Sigmoid colon (tissue), 4 donors: Measurements from ENCODE around the gene CLIP4.

Experiments
- POLR2A ChIP-seq, 2 donors: fragments of 450-650 bp; IDR thresholded peaks; one replicate each; pipeline ENCODE4 v1.6.1; 2016; ENCODE audit warnings: antibody characterized with exemption in 2 of 2, mild to moderate bottlenecking in 2 of 2, moderate library complexity in 2 of 2
- POLR2AphosphoS5 ChIP-seq, 4 donors: sonication (generic); formaldehyde crosslinking; IDR thresholded peaks; one replicate each; pipeline ENCODE4 v1.6.1; 2017; ENCODE audit warnings: antibody characterized with exemption in 4 of 4
- TF ChIP-seq, protein P1 (sequence below), 4 experiments: fragments of 450-650 bp in 3 of 4; fragments of 200-600 bp in 1 of 4; IDR thresholded peaks; one replicate each; pipeline ENCODE4 v1.5.1; 2016 to 2019; ENCODE audit warnings: antibody characterized with exemption in 4 of 4, mild to moderate bottlenecking in 3 of 4, moderate library complexity in 2 of 4

DNA sequence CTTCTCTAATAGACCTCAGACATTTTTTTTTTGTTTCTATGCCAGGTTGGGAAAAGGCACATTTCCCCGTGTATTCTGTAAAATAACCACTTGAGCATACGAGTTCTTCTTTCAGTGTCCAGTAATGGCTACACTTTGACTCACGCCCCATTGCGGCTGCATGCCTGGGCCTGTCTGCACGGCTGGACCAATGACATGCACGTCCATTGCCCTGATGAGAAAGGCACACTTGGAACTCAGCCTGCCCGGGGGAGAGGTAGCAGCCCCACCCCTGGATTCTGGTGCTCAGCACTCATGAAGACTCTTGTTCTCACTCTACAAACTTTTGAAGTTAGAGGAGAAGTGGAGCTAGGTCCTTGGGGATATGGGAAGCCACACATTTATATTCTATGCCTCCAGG lies 46.7 kb upstream of the CLIP4 start:
- TF ChIP-seq, protein P1, sequence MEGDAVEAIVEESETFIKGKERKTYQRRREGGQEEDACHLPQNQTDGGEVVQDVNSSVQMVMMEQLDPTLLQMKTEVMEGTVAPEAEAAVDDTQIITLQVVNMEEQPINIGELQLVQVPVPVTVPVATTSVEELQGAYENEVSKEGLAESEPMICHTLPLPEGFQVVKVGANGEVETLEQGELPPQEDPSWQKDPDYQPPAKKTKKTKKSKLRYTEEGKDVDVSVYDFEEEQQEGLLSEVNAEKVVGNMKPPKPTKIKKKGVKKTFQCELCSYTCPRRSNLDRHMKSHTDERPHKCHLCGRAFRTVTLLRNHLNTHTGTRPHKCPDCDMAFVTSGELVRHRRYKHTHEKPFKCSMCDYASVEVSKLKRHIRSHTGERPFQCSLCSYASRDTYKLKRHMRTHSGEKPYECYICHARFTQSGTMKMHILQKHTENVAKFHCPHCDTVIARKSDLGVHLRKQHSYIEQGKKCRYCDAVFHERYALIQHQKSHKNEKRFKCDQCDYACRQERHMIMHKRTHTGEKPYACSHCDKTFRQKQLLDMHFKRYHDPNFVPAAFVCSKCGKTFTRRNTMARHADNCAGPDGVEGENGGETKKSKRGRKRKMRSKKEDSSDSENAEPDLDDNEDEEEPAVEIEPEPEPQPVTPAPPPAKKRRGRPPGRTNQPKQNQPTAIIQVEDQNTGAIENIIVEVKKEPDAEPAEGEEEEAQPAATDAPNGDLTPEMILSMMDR (IDR thresholded peaks at IDR 0.05), result no peak
- no peak for TF ChIP-seq POLR2AphosphoS5 (IDR thresholded peaks at IDR 0.05)
- TF ChIP-seq POLR2A (IDR thresholded peaks at IDR 0.05), result no peak
